HG03439 (cell line): ENCODE measurements around the gene UNC119B.

Source experiments
- ATAC-seq: cut with Tn5 transposase; IDR thresholded peaks from one replicate; pipeline ENCODE4 v1.9.1; 2021; ENCODE audit warnings: mild to moderate bottlenecking, moderate library complexity; ENCODE audit not compliant: unreplicated experiment

UNC119B gene

DNA sequence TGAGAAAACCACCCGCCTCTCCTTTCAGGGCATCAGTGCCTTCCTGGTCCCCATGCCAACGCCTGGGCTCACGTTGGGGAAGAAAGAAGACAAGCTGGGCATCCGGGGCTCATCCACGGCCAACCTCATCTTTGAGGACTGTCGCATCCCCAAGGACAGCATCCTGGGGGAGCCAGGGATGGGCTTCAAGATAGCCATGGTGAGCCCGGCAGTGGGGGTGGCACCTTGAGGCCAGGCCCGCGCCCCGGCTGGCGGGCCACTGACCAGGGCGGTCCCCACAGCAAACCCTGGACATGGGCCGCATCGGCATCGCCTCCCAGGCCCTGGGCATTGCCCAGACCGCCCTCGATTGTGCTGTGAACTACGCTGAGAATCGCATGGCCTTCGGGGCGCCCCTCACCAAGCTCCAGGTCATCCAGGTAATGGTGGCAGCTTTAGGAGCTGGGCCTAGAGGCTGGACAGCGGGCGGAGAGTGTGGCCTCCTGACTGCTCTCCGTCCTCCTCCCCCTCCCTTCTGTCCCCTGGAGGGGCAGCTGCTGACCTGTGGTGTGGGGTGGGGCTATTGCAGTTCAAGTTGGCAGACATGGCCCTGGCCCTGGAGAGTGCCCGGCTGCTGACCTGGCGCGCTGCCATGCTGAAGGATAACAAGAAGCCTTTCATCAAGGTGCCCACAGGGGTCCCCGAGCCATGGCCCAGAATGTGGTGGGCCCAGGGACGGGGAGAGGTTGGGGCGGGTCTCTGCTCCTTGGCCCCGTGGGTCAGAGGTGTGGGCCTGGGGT is 28.2 kb downstream of the UNC119B start:
- ATAC-seq, result no peak

DNA sequence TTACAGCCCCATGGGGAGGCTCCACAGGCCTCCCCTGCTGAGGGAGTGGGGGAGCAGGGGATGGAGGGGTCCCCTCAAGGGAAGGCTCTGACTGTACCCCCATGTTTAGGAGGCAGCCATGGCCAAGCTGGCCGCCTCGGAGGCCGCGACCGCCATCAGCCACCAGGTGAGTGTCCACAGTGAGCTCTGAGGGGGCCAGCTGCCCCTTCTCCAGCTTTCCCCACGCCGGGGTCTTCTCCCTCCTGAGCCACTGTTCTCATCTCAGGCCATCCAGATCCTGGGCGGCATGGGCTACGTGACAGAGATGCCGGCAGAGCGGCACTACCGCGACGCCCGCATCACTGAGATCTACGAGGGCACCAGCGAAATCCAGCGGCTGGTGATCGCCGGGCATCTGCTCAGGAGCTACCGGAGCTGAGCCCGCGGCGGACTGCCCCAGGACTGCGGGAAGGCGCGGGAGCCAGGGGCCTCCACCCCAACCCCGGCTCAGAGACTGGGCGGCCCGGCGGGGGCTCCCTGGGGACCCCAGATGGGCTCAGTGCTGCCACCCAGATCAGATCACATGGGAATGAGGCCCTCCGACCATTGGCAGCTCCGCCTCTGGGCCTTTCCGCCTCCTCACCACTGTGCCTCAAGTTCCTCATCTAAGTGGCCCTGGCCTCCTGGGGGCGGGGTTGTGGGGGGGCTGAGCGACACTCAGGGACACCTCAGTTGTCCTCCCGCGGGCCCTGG is 28.9 kb downstream of the UNC119B start:
- no peak for ATAC-seq

- no peak for ATAC-seq
Observed at GRCh38 chr12:120739821-120740613, 29.8 kb downstream of the UNC119B start.

- ATAC-seq, result no peak
Observed at GRCh38 chr12:120740871-120741270, 30.6 kb downstream of the UNC119B start.

DNA sequence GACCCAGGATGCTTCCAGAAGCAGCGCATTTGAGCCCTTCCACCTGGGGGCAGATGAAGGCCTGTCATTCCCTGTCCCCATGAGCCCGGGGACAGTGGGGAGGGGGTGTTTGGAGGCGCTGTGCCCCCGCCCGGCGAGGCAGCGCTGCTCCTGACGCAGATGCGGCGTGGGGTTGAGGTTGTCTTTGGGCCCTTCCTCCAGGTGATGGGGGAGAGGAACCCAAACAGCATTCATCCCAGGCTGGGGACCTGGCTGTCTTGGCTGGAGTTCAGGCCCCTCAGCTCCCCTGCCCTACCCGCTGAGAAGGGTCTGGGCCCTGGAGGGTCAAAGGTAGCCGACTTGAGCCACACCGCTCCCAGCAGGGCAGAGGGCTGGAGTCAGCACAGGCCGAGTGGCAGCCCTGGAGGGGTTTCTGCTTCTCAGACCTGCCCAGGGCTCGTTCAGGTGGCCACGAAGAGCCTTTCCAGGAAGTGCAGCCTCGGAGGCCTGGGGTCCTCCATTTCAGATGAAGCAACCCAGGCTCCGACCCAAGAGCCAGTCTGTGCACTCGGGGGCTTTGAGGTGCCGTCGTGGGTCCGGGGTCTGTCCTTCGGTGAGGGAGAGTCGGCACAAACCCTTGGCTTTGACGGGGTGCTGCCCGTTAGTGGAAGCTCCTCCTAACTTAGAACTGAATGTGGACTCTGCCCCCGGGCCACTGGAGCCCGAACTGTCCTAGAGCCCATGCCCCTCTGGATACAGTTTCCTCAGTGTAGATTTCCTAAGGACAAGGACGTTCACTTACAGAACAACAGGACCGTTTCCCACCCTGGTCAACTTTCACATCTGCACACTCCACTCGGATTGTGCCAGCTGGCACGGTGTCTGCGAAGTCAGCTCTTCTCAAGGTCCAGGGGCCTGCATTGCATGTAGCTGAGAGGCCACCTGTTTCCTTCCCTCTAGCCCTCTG is 31.5 kb downstream of the UNC119B start:
- ATAC-seq, result no peak

DNA sequence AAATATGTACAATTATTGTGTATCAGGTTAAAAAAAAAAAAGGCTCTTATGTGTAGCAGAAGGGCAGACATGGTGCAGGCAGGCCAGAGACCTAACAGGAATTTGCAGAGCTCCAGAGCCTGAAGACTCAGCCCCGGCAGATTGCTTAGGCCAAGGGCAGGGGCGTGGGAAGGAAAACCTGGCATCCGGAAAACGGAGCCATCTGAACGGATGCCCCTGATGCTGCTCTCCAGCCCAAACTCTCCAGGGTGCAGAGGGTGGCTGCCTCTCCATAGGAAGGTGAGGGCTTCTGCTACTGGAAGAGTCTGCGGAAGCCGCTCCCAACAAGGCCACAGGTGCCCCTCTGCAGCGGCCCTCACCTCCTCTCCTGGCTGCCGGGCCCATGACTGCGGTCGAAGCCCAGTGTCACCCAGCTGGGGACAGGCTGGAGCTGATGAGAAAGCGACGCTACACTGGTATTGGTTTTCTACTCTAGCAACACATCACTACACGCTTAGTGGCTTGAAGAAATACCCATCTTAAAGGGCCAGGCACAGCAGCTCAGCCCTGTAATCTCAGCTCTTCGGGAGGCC is 34.8 kb downstream of the UNC119B start:
- ATAC-seq, result no peak

DNA sequence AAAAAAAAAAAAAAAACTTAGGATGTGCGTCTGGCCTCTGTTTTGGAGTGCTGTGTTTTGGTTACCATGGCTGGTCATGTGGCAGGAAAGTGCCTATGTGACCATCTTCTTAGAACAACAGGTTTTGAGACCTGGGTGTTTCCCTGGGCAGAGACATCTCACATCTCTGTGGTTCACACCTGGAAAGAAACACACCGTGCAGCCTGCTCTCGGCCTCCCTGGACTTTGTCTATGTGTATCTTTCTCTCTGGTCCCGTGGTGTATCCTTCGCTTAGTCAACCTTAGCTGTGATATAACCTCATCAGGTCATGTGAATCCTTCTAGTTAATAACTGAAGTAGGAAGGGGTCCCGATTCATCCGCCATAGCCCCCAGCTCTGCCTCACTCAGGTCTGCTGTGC is 38.0 kb downstream of the UNC119B start:
- ATAC-seq, result no peak

GRCh38 chr12:120749256-120749655 is 39.0 kb downstream of the UNC119B start:
- ATAC-seq, result no peak

DNA sequence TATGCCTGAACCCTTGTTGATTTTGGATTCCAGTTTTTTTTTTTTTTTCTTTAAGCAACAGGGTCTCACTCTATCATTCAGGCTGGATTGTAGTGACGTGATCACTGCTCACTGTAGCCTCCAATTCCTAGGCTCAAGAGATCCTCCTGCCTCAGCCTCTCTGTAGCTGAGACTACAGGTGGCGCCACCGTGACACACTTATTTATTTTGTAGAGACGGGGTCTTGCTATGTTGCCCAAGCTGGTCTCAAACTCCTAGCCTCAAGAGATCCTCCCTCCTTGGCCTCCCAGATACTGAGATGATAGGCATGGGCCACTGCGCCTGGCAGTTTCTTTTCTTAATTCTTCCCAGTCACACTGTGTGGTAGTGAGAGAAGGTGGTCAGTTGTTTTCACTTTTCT is 40.5 kb downstream of the UNC119B start:
- no peak for ATAC-seq

- ATAC-seq, result no peak
Observed at GRCh38 chr12:120751389-120751788, 41.1 kb downstream of the UNC119B start.

GRCh38 chr12:120754792-120755191 is 44.5 kb downstream of the UNC119B start:
- ATAC-seq, result no peak

DNA sequence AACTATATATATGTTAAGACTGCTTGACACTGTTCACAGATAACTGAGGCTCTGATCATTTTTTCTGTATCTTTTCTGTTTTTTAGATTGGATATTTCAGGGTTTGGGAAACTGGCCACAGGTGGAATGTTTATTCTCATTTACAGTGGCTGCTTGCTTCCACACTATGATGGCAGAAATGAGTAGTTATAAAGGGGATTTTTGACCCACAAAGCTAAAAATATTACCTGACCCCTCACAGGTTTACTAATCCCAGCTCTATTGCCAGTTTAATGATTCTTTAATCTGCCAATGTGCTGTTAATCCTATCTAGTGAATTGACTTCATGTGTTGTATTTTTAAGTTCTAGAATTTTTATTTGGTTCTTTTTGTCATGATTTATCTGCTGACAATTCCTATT is 45.0 kb downstream of the UNC119B start:
- no peak for ATAC-seq

DNA sequence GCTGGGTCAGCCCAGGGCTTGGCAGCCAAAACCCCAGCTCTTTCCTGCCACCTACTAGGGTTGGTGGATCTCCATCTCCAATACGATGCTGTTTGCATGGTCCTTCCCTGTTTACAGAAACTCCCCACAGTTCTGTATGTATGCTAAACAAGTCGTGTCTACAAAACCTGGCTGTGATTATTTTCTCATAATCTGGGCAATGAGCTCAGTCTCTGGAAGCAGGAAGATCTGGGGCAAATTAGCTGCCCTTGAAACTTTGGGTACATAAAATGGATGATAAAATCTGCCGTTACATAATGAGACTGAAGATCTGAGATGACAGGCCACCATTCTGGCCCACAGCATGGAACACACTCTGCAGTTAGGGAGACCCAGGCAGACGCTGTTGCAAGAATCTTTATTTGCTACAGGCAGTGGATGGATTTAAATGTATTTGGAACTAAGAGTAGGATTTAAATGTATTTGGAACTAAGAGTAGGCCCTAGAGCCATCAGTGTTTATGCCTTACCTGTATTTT is 47.0 kb downstream of the UNC119B start:
- ATAC-seq, result no peak

GRCh38 chr12:120757949-120758348 is 47.7 kb downstream of the UNC119B start:
- no peak for ATAC-seq

GRCh38 chr12:120758798-120759590 is 48.7 kb downstream of the UNC119B start:
- ATAC-seq, result no peak

- ATAC-seq, result no peak
Observed at GRCh38 chr12:120759591-120760348, 49.5 kb downstream of the UNC119B start.

DNA sequence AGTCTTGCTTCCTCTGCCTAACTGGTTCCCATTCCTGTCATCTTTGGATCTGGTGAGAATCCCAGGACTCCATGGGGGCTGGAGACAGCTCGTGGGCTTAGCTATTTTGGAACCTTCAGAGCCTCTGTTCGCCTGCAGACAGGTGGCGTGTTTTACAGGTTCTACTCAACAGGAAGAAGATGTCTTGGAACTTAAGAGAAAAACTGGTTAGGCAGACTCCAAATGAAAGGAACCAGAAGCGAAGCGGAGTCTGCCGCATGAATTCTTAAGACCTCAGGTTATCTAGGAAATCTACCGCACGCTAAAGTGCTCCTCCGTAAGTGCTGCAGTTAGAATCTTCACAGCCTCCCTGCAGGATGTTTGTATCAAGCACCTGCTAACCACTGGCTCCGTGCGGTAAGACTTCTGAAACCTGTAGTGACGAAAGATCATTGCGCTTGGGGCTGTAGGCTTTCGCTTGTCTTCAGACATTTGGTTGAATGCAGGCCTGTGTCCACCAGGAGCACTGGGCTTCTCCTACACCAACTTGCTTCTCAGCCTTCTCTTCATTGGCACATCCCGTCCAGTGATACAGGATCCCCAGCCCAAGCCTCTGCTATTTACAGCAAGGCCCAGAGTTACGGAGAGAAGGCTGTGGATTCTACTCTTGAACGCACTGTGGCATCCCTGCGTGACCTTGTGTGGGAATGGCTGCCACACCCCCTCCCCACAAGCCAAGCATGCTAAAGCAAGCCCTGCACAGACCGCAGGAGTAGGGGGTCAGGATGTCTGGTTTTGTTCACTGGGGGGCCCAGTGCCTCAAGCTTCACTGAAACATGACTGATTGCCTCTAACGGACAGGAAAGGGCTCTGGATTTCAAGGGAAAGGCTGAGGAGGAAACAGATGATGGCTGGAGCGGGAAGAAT is 50.3 kb downstream of the UNC119B start:
- ATAC-seq, result no peak
